SU-DHL-6 (cell line): Measurements from ENCODE around the gene ASCL2.

ENCODE experiments used
- H2AFZ ChIP-seq: fragments of 200-600 bp; sonication (generic); 2 replicates; pipeline ENCODE4 v1.6.1; 2014; ENCODE audit warnings: low read depth, mild to moderate bottlenecking, moderate library complexity, mixed read lengths, antibody characterized with exemption, low read length; ENCODE audit not compliant: severe bottlenecking
- H3F3A ChIP-seq: fragments of 200-600 bp; shearing (Covaris generic); 2 replicates; pipeline ENCODE4 v1.6.0; 2016; ENCODE audit warnings: antibody characterized with exemption, mild to moderate bottlenecking; ENCODE audit not compliant: insufficient read depth
- H3K27ac ChIP-seq: fragments of 200-600 bp; sonication (generic); 2 replicates; pipeline ENCODE4 v1.5.1; 2016; ENCODE audit warnings: low read depth, mild to moderate bottlenecking, low read length, moderate library complexity, mixed read lengths
- H3K27me3 ChIP-seq: fragments of 200-600 bp; sonication (generic), shearing (Covaris generic); 2 replicates; pipeline ENCODE4 v1.6.0; 2014; ENCODE audit warnings: mild to moderate bottlenecking, low read length
- H3K36me3 ChIP-seq: fragments of 200-600 bp; sonication (generic); 2 replicates; pipeline ENCODE4 v1.6.1; 2014; ENCODE audit warnings: mild to moderate bottlenecking, low read length, mixed read lengths
- H3K4me2 ChIP-seq: fragments of 300-600, 200-600 bp; shearing (Covaris generic), sonication (generic); 2 replicates; pipeline ENCODE4 v1.6.0; 2014; ENCODE audit warnings: low read length, low read depth, mild to moderate bottlenecking; ENCODE audit not compliant: poor library complexity, severe bottlenecking
- H3K4me3 ChIP-seq: fragments of 200-600 bp; sonication (generic); 2 replicates; pipeline ENCODE4 v1.5.1; 2014; ENCODE audit warnings: antibody characterized with exemption, low read length, mild to moderate bottlenecking, mixed read lengths; ENCODE audit not compliant: insufficient read depth, poor library complexity, severe bottlenecking
- H3K79me2 ChIP-seq: fragments of 200-600 bp; sonication (generic); 2 replicates; pipeline ENCODE4 v1.6.1; 2014; ENCODE audit warnings: mild to moderate bottlenecking, low read length, moderate library complexity; ENCODE audit not compliant: insufficient read depth
- H3K9ac ChIP-seq: fragments of 200-600 bp; sonication (generic); 2 replicates; pipeline ENCODE4 v1.7.0; 2014; ENCODE audit warnings: mild to moderate bottlenecking, low read length
- H3K9me2 ChIP-seq: fragments of 200-600 bp; sonication (generic); replicated peaks from 2 replicates; pipeline ENCODE4 v1.6.1; 2014; ENCODE audit warnings: low read length; ENCODE audit not compliant: insufficient read depth
- H3K9me3 ChIP-seq: fragments of 200-600 bp; sonication (generic); 2 replicates; pipeline ENCODE4 v1.6.1; 2014; ENCODE audit warnings: low read length, mixed read lengths; ENCODE audit not compliant: insufficient read depth
- H4K20me1 ChIP-seq: fragments of 200-600 bp; sonication (generic); 2 replicates; pipeline ENCODE4 v1.6.1; 2014; ENCODE audit warnings: low read depth, mild to moderate bottlenecking, antibody characterized with exemption, low read length, moderate library complexity, mixed read lengths
- CTCF ChIP-seq: fragments of 200-600 bp; sonication (generic); IDR thresholded peaks from one replicate; pipeline ENCODE4 v1.5.1; 2017; ENCODE audit warnings: antibody characterized with exemption, mild to moderate bottlenecking, low read length, moderate library complexity; ENCODE audit not compliant: insufficient read depth, poor library complexity, severe bottlenecking
- EZH2phosphoT487 ChIP-seq: fragments of 200-600 bp; sonication (generic), shearing (Covaris generic); conservative IDR thresholded peaks from 2 replicates; pipeline ENCODE4 v1.6.1; 2018; ENCODE audit warnings: mild to moderate bottlenecking, antibody characterized with exemption, low read length, moderate library complexity, mixed read lengths

ASCL2 gene

GRCh38 chr11:2252018-2252417, 18.4 kb downstream of the ASCL2 start:
- no peaks in the 10 kb centered on the region for H3F3A ChIP-seq
- H3K4me3 ChIP-seq, result no peak overlapping the region
- no peaks in the 10 kb centered on the region for H3K9me3 ChIP-seq
- H3K36me3 ChIP-seq, result no peaks in the 10 kb centered on the region
- H3K27me3 ChIP-seq, result no peaks in the 10 kb centered on the region
- no peak overlapping the region for H3K27ac ChIP-seq
- no peak overlapping the region for H3K4me2 ChIP-seq
- H4K20me1 ChIP-seq, result no peaks in the 10 kb centered on the region
- H3K79me2 ChIP-seq, result no peaks in the 10 kb centered on the region
- H3K9ac ChIP-seq, result no peak overlapping the region
- H3K9me2 ChIP-seq, result no peaks in the 10 kb centered on the region
- TF ChIP-seq EZH2phosphoT487, result no peak
- TF ChIP-seq CTCF, result no peak
- H2AFZ ChIP-seq, result no peak overlapping the region

- H3K36me3 ChIP-seq, result no peaks in the 10 kb centered on the region
- no peak overlapping the region for H3K27ac ChIP-seq
- no peak overlapping the region for H3K9ac ChIP-seq
- no peaks in the 10 kb centered on the region for H3K27me3 ChIP-seq
- H4K20me1 ChIP-seq, result no peaks in the 10 kb centered on the region
- H3K4me3 ChIP-seq, result no peak overlapping the region
- H3K4me2 ChIP-seq, result no peak overlapping the region
- H3K9me3 ChIP-seq, result no peaks in the 10 kb centered on the region
- no peaks in the 10 kb centered on the region for H3K9me2 ChIP-seq
- no peak overlapping the region for H2AFZ ChIP-seq
- TF ChIP-seq EZH2phosphoT487, result no peak
- TF ChIP-seq CTCF, result no peak
- no peaks in the 10 kb centered on the region for H3F3A ChIP-seq
- no peaks in the 10 kb centered on the region for H3K79me2 ChIP-seq
Observed at GRCh38 chr11:2251138-2251537, 19.2 kb downstream of the ASCL2 start.

GRCh38 chr11:2250485-2250884, 19.9 kb downstream of the ASCL2 start:
- no peaks in the 10 kb centered on the region for H4K20me1 ChIP-seq
- no peaks in the 10 kb centered on the region for H3K9me3 ChIP-seq
- no peaks in the 10 kb centered on the region for H3F3A ChIP-seq
- no peaks in the 10 kb centered on the region for H3K79me2 ChIP-seq
- TF ChIP-seq EZH2phosphoT487, result no peak
- TF ChIP-seq CTCF, result no peak
- H3K4me3 ChIP-seq, result no peak overlapping the region
- no peak overlapping the region for H3K4me2 ChIP-seq
- H3K9ac ChIP-seq, result no peak overlapping the region
- no peaks in the 10 kb centered on the region for H3K27me3 ChIP-seq
- H3K36me3 ChIP-seq, result no peaks in the 10 kb centered on the region
- no peak overlapping the region for H3K27ac ChIP-seq
- no peaks in the 10 kb centered on the region for H3K9me2 ChIP-seq
- H2AFZ ChIP-seq, result no peak overlapping the region
